CD4-positive, alpha-beta T cell treated with Interleukin-10 for 1 hour (primary cell): ENCODE data around the gene BABAM1.
A peak's percentile ranks its signal among the peaks of the same experiment; 100 is the strongest.

ENCODE experiments used
- DNase-seq: peaks from one replicate; pipeline ENCODE4 v3.0.0-alpha.2; 2020

The BABAM1 gene

GRCh38 chr19:17324357-17325114 lies 57.3 kb downstream of the BABAM1 start:
- DNase-seq = no peak

GRCh38 chr19:17325133-17325532 lies 57.9 kb downstream of the BABAM1 start:
- no peak for DNase-seq

- DNase-seq = no peak
Observed at GRCh38 chr19:17325881-17326594, 58.8 kb downstream of the BABAM1 start.

GRCh38 chr19:17326595-17326966 lies 59.3 kb downstream of the BABAM1 start:
- no peak for DNase-seq

- DNase-seq = no peak
Observed at GRCh38 chr19:17327068-17327653, 59.9 kb downstream of the BABAM1 start.

- peak; percentile 68 for DNase-seq
Observed at GRCh38 chr19:17327654-17328516, 60.6 kb downstream of the BABAM1 start.
